Spleen (tissue), 7 donors: ENCODE measurements around the gene DPF1.

Source experiments
- POLR2A ChIP-seq, 3 donors: fragments of 450-650 bp; IDR thresholded peaks; one replicate each; pipeline ENCODE4 v1.5.1; 2017; ENCODE audit warnings: antibody characterized with exemption in 3 of 3, mild to moderate bottlenecking in 1 of 3
- POLR2AphosphoS5 ChIP-seq, 3 donors: sonication (generic); formaldehyde crosslinking; IDR thresholded peaks; one replicate each; pipeline ENCODE4 v1.5.1; 2017; ENCODE audit warnings: antibody characterized with exemption in 3 of 3
- TF ChIP-seq, protein P1 (sequence below), 11 experiments: fragments of 200-600 bp in 7 of 11; fragments of 450-650 bp in 4 of 11; sonication (generic) in 4 of 11; IDR thresholded peaks in 8 of 11; conservative IDR thresholded peaks in 3 of 11; 1 replicate in 7 of 11; 2 replicates in 4 of 11; pipeline versions ENCODE4 v1.4.0 to v1.8.0; 2016 to 2021; ENCODE audit warnings: antibody characterized with exemption in 11 of 11, inconsistent platforms in 4 of 11, mild to moderate bottlenecking in 1 of 11
- donor health status: DM: no; HTN: no; CAD: no; lungs with moderate emphysema.
- donor health status: DM: no; HTN: no; CAD: no.
- donor health status: DM: no; HTN: no; CAD: no.

DNA sequence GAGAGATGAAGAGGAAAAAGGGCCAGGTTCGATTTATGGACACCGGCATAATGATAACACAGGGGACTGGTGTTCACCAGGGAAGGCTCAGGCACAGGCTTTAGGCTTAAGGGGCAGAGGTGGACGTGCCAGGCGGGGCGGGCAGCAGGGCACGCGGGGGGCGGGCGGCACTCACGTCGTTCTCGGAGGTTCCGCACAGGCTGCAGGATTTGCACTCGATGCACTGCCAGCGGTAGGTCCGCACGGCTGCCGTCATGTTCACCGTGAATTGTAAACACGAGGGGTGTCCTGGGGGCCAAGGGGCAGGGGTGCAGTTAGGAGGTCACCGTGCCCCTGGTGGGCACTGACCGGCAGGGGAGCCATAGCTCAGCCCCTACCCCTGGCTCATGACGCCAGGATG is 10.6 kb downstream of the DPF1 start:
- TF ChIP-seq POLR2A (IDR thresholded peaks at IDR 0.05) = no peak
- TF ChIP-seq, protein P1, sequence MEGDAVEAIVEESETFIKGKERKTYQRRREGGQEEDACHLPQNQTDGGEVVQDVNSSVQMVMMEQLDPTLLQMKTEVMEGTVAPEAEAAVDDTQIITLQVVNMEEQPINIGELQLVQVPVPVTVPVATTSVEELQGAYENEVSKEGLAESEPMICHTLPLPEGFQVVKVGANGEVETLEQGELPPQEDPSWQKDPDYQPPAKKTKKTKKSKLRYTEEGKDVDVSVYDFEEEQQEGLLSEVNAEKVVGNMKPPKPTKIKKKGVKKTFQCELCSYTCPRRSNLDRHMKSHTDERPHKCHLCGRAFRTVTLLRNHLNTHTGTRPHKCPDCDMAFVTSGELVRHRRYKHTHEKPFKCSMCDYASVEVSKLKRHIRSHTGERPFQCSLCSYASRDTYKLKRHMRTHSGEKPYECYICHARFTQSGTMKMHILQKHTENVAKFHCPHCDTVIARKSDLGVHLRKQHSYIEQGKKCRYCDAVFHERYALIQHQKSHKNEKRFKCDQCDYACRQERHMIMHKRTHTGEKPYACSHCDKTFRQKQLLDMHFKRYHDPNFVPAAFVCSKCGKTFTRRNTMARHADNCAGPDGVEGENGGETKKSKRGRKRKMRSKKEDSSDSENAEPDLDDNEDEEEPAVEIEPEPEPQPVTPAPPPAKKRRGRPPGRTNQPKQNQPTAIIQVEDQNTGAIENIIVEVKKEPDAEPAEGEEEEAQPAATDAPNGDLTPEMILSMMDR (IDR thresholded peaks at IDR 0.05 in 8 of 11, conservative IDR thresholded peaks at IDR 0.05 in 3 of 11) = no peak
- TF ChIP-seq POLR2AphosphoS5 (IDR thresholded peaks at IDR 0.05) = no peak
